Mesenchymal stem cell (in vitro differentiated cells and primary cell): Measurements from ENCODE around the gene CD200R1.
A peak's percentile ranks its signal among the peaks of the same experiment; 100 is the strongest.

ENCODE experiments used
- DNase-seq: peaks from one replicate; pipeline ENCODE4 v3.0.0-alpha.2; 2013
- H2AFZ ChIP-seq: one replicate; pipeline ENCODE4 v1.6.1; 2013; ENCODE audit warnings: low read depth, mild to moderate bottlenecking, control low read depth, inconsistent platforms, low read length, moderate library complexity
- H2AK5ac ChIP-seq: 2 replicates; pipeline ENCODE4 v1.6.1; 2013; ENCODE audit warnings: low read length, moderate library complexity, mild to moderate bottlenecking, inconsistent platforms; ENCODE audit not compliant: severe bottlenecking
- H2BK120ac ChIP-seq: one replicate; pipeline ENCODE4 v1.6.1; 2013; ENCODE audit warnings: low read depth, mild to moderate bottlenecking, inconsistent platforms, low read length, moderate library complexity
- H2BK12ac ChIP-seq, 2 experiments: one replicate each; pipeline ENCODE4 v1.6.1; 2013; ENCODE audit warnings: inconsistent platforms in 2 of 2, low read length in 2 of 2, mild to moderate bottlenecking in 2 of 2, moderate library complexity in 2 of 2, control low read depth in 1 of 2
- H2BK15ac ChIP-seq: one replicate; pipeline ENCODE4 v1.6.1; 2013; ENCODE audit warnings: mild to moderate bottlenecking, low read depth, inconsistent platforms; ENCODE audit not compliant: poor library complexity, severe bottlenecking
- H2BK5ac ChIP-seq: 2 replicates; pipeline ENCODE4 v1.6.1; 2013; ENCODE audit warnings: low read depth, mild to moderate bottlenecking, low read length, control low read depth, inconsistent platforms; ENCODE audit not compliant: poor library complexity, severe bottlenecking
- H3K14ac ChIP-seq, 2 experiments: one replicate each; pipeline ENCODE4 v1.6.1; 2013; ENCODE audit warnings: inconsistent platforms in 2 of 2, low read length in 2 of 2, control low read depth in 1 of 2, mild to moderate bottlenecking in 1 of 2, moderate library complexity in 1 of 2
- H3K18ac ChIP-seq, 2 experiments: one replicate each; pipeline ENCODE4 v1.6.1; 2013; ENCODE audit warnings: inconsistent platforms in 2 of 2, low read length in 2 of 2, control low read depth in 1 of 2, low read depth in 1 of 2, mild to moderate bottlenecking in 1 of 2
- H3K23ac ChIP-seq, 2 experiments: one replicate each; pipeline ENCODE4 v1.6.1; 2013; ENCODE audit warnings: inconsistent platforms in 2 of 2, low read length in 2 of 2, mild to moderate bottlenecking in 2 of 2, moderate library complexity in 2 of 2, control low read depth in 1 of 2
- H3K27ac ChIP-seq: 2 replicates; pipeline ENCODE4 v1.5.1; 2013; ENCODE audit warnings: mild to moderate bottlenecking, moderate library complexity, low read length, control low read depth, inconsistent platforms; ENCODE audit not compliant: poor library complexity, severe bottlenecking
- H3K27me3 ChIP-seq, 2 experiments: 2 replicates each; pipeline versions ENCODE4 v1.6.1 to v1.7.0; 2013; ENCODE audit warnings: low read length in 2 of 2, mild to moderate bottlenecking in 2 of 2, moderate library complexity in 2 of 2, control low read depth in 1 of 2, inconsistent platforms in 1 of 2; ENCODE audit not compliant: control insufficient read depth in 1 of 2, insufficient read depth in 1 of 2
- H3K36me3 ChIP-seq, 2 experiments: 2 replicates each; pipeline versions ENCODE4 v1.6.1 to v1.7.0; 2013; ENCODE audit warnings: low read length in 2 of 2, control low read depth in 1 of 2, inconsistent platforms in 1 of 2, low read depth in 1 of 2, mild to moderate bottlenecking in 1 of 2; ENCODE audit not compliant: insufficient read depth in 2 of 2, control insufficient read depth in 1 of 2
- H3K4ac ChIP-seq, 2 experiments: one replicate each; pipeline ENCODE4 v1.6.1; 2013; ENCODE audit warnings: inconsistent platforms in 2 of 2, low read length in 2 of 2, mild to moderate bottlenecking in 2 of 2, moderate library complexity in 2 of 2, control low read depth in 1 of 2, low read depth in 1 of 2
- H3K4me1 ChIP-seq: 2 replicates; pipeline ENCODE4 v1.6.1; 2013; ENCODE audit warnings: low read depth, low read length, control low read depth; ENCODE audit not compliant: control insufficient read depth, insufficient read depth
- H3K4me2 ChIP-seq: 2 replicates; pipeline ENCODE4 v1.6.1; 2013; ENCODE audit warnings: low read length, mild to moderate bottlenecking, inconsistent platforms; ENCODE audit not compliant: poor library complexity, severe bottlenecking
- H3K4me3 ChIP-seq, 2 experiments: 2 replicates each; pipeline versions ENCODE4 v1.5.1 to v1.7.0; 2013; ENCODE audit warnings: low read length in 2 of 2, mild to moderate bottlenecking in 2 of 2, control low read depth in 1 of 2, low read depth in 1 of 2; ENCODE audit not compliant: insufficient read depth in 1 of 2
- H3K79me1 ChIP-seq: replicated peaks from 2 replicates; pipeline ENCODE4 v1.6.1; 2013; ENCODE audit warnings: mild to moderate bottlenecking, control low read depth, low read length, inconsistent platforms; ENCODE audit not compliant: poor library complexity, severe bottlenecking
- H3K9ac ChIP-seq: 2 replicates; pipeline ENCODE4 v1.7.0; 2013; ENCODE audit warnings: mild to moderate bottlenecking, low read length, moderate library complexity
- H3K9me3 ChIP-seq: 2 replicates; pipeline ENCODE4 v1.7.0; 2013; ENCODE audit warnings: mild to moderate bottlenecking, low read length; ENCODE audit not compliant: control insufficient read depth
- H4K8ac ChIP-seq: one replicate; pipeline ENCODE4 v1.6.1; 2013; ENCODE audit warnings: inconsistent platforms, mild to moderate bottlenecking, low read length, moderate library complexity
- H4K91ac ChIP-seq: one replicate; pipeline ENCODE4 v1.6.1; 2013; ENCODE audit warnings: mild to moderate bottlenecking, low read length, inconsistent platforms
- WGBS: methylation state at CpG from one replicate; pipeline ENCODE4 v1.1.7; 2013; ENCODE audit warnings: mixed read lengths; 5-methylcytosine and 5-hydroxymethylcytosine counted together

Gene CD200R1

GRCh38 chr3:112967425-112967824, 7.5 kb downstream of the CD200R1 start:
- no peak overlapping the region for H3K23ac ChIP-seq
- 100% methylated on average over 1 of the region's 1 CpG for WGBS
- peaks cover 3% of the 10 kb centered on the region for H3K9me3 ChIP-seq

DNA sequence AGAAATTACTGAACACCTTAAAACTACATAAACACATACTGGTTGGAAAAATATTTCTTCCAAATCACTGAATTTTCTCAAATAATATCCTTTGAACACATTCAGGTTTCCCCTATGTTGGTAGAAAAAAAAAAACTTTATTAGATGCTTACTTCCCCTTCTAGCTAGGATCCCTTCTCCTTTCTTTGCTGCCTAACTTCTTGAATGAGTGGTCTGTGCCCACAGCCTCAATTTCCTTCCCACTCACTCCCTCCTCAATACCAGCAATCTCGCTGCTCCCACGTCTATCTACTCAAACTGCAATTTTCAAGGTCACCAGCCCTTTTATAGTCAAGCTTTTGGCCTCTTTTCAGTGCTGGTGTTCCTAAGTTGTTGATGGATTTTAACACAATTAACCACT, 8.3 kb downstream of the CD200R1 start:
- Histone ChIP-seq H3K27me3 (peaks cover 0 to 7% of the 10 kb centered on the region in 2 experiments), H3K9me3 (peaks cover 3% of the 10 kb centered on the region), H2BK12ac (no peak overlapping the region), H2BK15ac (no peak overlapping the region), H2BK120ac (no peak overlapping the region), H2AK5ac (no peak overlapping the region), H3K14ac (no peak overlapping the region), H3K23ac (no peak overlapping the region), H3K4me2 (no peak overlapping the region), H3K36me3 (no peaks in the 10 kb centered on the region), H4K91ac (no peak overlapping the region), H3K4ac (no peak overlapping the region), H3K4me3 (no peak overlapping the region), H2BK5ac (no peak overlapping the region), H4K8ac (no peak overlapping the region), H3K27ac (no peak overlapping the region), H3K18ac (no peak overlapping the region), H3K4me1 (no peaks in the 10 kb centered on the region), H2AFZ (no peak overlapping the region), H3K9ac (no peak overlapping the region), H3K79me1 (no peaks in the 10 kb centered on the region)
- DNase-seq: no peak
- 79% methylated on average over 2 of the region's 2 CpGs for WGBS

More at GRCh38 chr3:112967425-112967824, 7.5 kb downstream of the CD200R1 start:
- Histone ChIP-seq H3K27ac (no peak overlapping the region), H3K4me3 (no peak overlapping the region), H4K8ac (no peak overlapping the region), H3K14ac (no peak overlapping the region), H3K9ac (no peak overlapping the region), H3K4ac (no peak overlapping the region), H2AK5ac (no peak overlapping the region), H3K27me3 (peaks cover 0 to 7% of the 10 kb centered on the region in 2 experiments), H2BK5ac (no peak overlapping the region), H2AFZ (no peak overlapping the region), H2BK120ac (no peak overlapping the region), H3K4me1 (no peaks in the 10 kb centered on the region), H3K36me3 (no peaks in the 10 kb centered on the region), H2BK12ac (no peak overlapping the region), H3K79me1 (no peaks in the 10 kb centered on the region), H2BK15ac (no peak overlapping the region), H4K91ac (no peak overlapping the region), H3K4me2 (no peak overlapping the region), H3K18ac (no peak overlapping the region)
- no peak for DNase-seq

DNA sequence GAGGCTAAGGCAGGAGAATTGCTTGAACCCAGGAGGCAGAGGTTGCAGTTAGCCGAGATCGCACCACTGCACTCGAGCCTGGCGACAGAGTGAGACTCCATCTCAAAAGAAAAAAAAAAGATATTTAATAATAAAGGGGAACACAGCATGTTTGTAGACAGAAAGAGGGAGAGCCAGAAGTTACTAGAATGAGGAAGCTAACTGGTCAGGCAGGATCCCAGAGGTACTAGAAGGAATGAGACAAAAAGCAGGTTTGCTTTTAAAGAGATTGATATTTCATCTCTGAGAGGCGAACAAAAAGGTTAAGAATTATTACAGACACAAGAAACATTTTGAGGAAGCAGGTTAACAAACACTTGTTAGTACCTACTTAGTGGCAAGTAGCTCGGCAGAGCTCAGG, 9.2 kb downstream of the CD200R1 start:
- H3K4me1 ChIP-seq: no peaks in the 10 kb centered on the region
- no peak overlapping the region for H3K4ac ChIP-seq
- H2AFZ ChIP-seq: no peak overlapping the region
- peaks cover 0 to 7% of the 10 kb centered on the region in 2 experiments for H3K27me3 ChIP-seq
- no peak overlapping the region for H4K91ac ChIP-seq
- no peak overlapping the region for H3K9ac ChIP-seq
- WGBS: 83% methylated on average over 4 of the region's 6 CpGs
- H3K4me3 ChIP-seq: no peak overlapping the region
- H3K4me2 ChIP-seq: no peak overlapping the region
- H4K8ac ChIP-seq: no peak overlapping the region
- no peaks in the 10 kb centered on the region for H3K36me3 ChIP-seq
- no peak overlapping the region for H2BK5ac ChIP-seq
- no peak overlapping the region for H3K23ac ChIP-seq
- H2BK12ac ChIP-seq: no peak overlapping the region
- no peak overlapping the region for H3K27ac ChIP-seq
- no peak overlapping the region for H2BK120ac ChIP-seq
- no peak overlapping the region for H3K14ac ChIP-seq
- H2AK5ac ChIP-seq: no peak overlapping the region
- no peaks in the 10 kb centered on the region for H3K79me1 ChIP-seq
- no peak overlapping the region for H3K18ac ChIP-seq
- peaks cover 3% of the 10 kb centered on the region for H3K9me3 ChIP-seq
- no peak for DNase-seq
- H2BK15ac ChIP-seq: no peak overlapping the region

- no peak for DNase-seq
- Histone ChIP-seq H3K18ac (no peak overlapping the region), H4K91ac (peak overlapping the region; percentile 39), H2BK12ac (no peak overlapping the region), H3K27ac (no peak overlapping the region), H3K4me2 (no peak overlapping the region), H3K9me3 (peaks cover 3% of the 10 kb centered on the region), H2AK5ac (no peak overlapping the region), H2BK5ac (no peak overlapping the region), H3K4ac (no peak overlapping the region), H3K79me1 (no peaks in the 10 kb centered on the region), H3K4me3 (no peak overlapping the region), H3K36me3 (no peaks in the 10 kb centered on the region), H3K14ac (peak overlapping the region in 1 of 2 experiments; percentile 32), H4K8ac (no peak overlapping the region), H3K23ac (no peak overlapping the region), H2BK120ac (no peak overlapping the region), H3K4me1 (no peaks in the 10 kb centered on the region), H3K27me3 (peaks cover 0 to 7% of the 10 kb centered on the region in 2 experiments), H2AFZ (no peak overlapping the region), H3K9ac (no peak overlapping the region), H2BK15ac (no peak overlapping the region)
These were observed 11.2 kb downstream of the CD200R1 start for GRCh38 chr3:112963683-112964082.
